MM.1S (cell line): ENCODE measurements around the gene EIF5AL1.

Experiments used
- DNase-seq: peaks from one replicate; pipeline ENCODE4 v3.0.0-alpha.2; 2015
- H2AFZ ChIP-seq: fragments of 300-600 bp; sonication (generic); 2 replicates; pipeline ENCODE4 v1.6.0; 2016; ENCODE audit warnings: antibody characterized with exemption, low read length
- H3F3A ChIP-seq: fragments of 300-600 bp; sonication (generic); 2 replicates; pipeline ENCODE4 v1.6.1; 2016; ENCODE audit warnings: mild to moderate bottlenecking, antibody characterized with exemption, low read length, moderate library complexity, mixed read lengths; ENCODE audit not compliant: insufficient read depth
- H3K27ac ChIP-seq: fragments of 300-600 bp; sonication (generic); 2 replicates; pipeline ENCODE4 v1.5.1; 2016; ENCODE audit warnings: mild to moderate bottlenecking, low read length
- H3K27me3 ChIP-seq: fragments of 300-600 bp; sonication (generic); replicated peaks from 2 replicates; pipeline ENCODE4 v1.6.0; 2016; ENCODE audit warnings: low read length; ENCODE audit not compliant: insufficient read depth
- H3K36me3 ChIP-seq: fragments of 300-600 bp; sonication (generic); replicated peaks from 2 replicates; pipeline ENCODE4 v1.6.1; 2016; ENCODE audit warnings: mild to moderate bottlenecking, low read length, mixed read lengths; ENCODE audit not compliant: insufficient read depth
- H3K4me1 ChIP-seq: fragments of 300-600 bp; sonication (generic); 2 replicates; pipeline ENCODE4 v1.6.1; 2016; ENCODE audit warnings: low read length, mixed read lengths
- H3K4me2 ChIP-seq: fragments of 300-600 bp; sonication (generic); 2 replicates; pipeline ENCODE4 v1.6.0; 2016; ENCODE audit warnings: low read depth, low read length
- H3K4me3 ChIP-seq: fragments of 300-600 bp; sonication (generic); 2 replicates; pipeline ENCODE4 v1.5.1; 2016; ENCODE audit warnings: low read length, mixed read lengths
- H3K79me2 ChIP-seq: fragments of 300-600 bp; sonication (generic); 2 replicates; pipeline ENCODE4 v1.6.1; 2016; ENCODE audit warnings: mixed run types, low read length, mixed read lengths
- H3K9ac ChIP-seq: fragments of 300-600 bp; sonication (generic); 2 replicates; pipeline ENCODE4 v1.6.1; 2016; ENCODE audit warnings: low read length, mixed read lengths
- H3K9me2 ChIP-seq: fragments of 300-600 bp; sonication (generic); replicated peaks from 2 replicates; pipeline ENCODE4 v1.6.1; 2016; ENCODE audit warnings: mild to moderate bottlenecking, low read length, mixed read lengths; ENCODE audit not compliant: insufficient read depth
- H3K9me3 ChIP-seq: fragments of 300-600 bp; sonication (generic); replicated peaks from 2 replicates; pipeline ENCODE4 v1.6.1; 2016; ENCODE audit warnings: mild to moderate bottlenecking, low read length, mixed read lengths; ENCODE audit not compliant: insufficient read depth
- H4K20me1 ChIP-seq: fragments of 300-600 bp; sonication (generic); 2 replicates; pipeline ENCODE4 v1.6.1; 2016; ENCODE audit warnings: mild to moderate bottlenecking, low read length, moderate library complexity, mixed read lengths; ENCODE audit not compliant: insufficient read depth
- CTCF ChIP-seq: fragments of 300-600 bp; sonication (generic); IDR thresholded peaks from 2 replicates; pipeline ENCODE4 v1.5.1; 2016; ENCODE audit warnings: antibody characterized with exemption, low read length, mixed read lengths
- EZH2 ChIP-seq: fragments of 300-600 bp; sonication (generic); optimal IDR thresholded peaks from 2 replicates; pipeline ENCODE3; 2017; ENCODE audit warnings: low read depth, mild to moderate bottlenecking, antibody characterized with exemption, low read length, mixed read lengths
- EZH2phosphoT487 ChIP-seq: fragments of 300-600 bp; sonication (generic); IDR thresholded peaks from 2 replicates; pipeline ENCODE4 v1.6.1; 2018; ENCODE audit warnings: antibody characterized with exemption, low read length

The EIF5AL1 gene

GRCh38 chr10:79471776-79472175 lies 40.6 kb upstream of the EIF5AL1 start:
- DNase-seq: no peak
- no peaks in the 10 kb centered on the region for H4K20me1 ChIP-seq
- H2AFZ ChIP-seq: no peak overlapping the region
- H3F3A ChIP-seq: no peaks in the 10 kb centered on the region
- H3K9me3 ChIP-seq: no peaks in the 10 kb centered on the region
- no peaks in the 10 kb centered on the region for H3K27me3 ChIP-seq
- H3K4me1 ChIP-seq: no peaks in the 10 kb centered on the region
- no peak overlapping the region for H3K27ac ChIP-seq
- no peak overlapping the region for H3K9ac ChIP-seq
- H3K79me2 ChIP-seq: no peaks in the 10 kb centered on the region
- H3K4me3 ChIP-seq: no peak overlapping the region
- TF ChIP-seq EZH2phosphoT487 (no peak), CTCF (no peak), EZH2 (no peak)
- H3K9me2 ChIP-seq: no peaks in the 10 kb centered on the region
- no peak overlapping the region for H3K4me2 ChIP-seq
- H3K36me3 ChIP-seq: no peaks in the 10 kb centered on the region

- no peaks in the 10 kb centered on the region for H3F3A ChIP-seq
- no peak overlapping the region for H2AFZ ChIP-seq
- H3K27ac ChIP-seq: no peak overlapping the region
- no peaks in the 10 kb centered on the region for H3K36me3 ChIP-seq
- no peaks in the 10 kb centered on the region for H3K9me2 ChIP-seq
- H3K9ac ChIP-seq: no peak overlapping the region
- DNase-seq: no peak
- H3K9me3 ChIP-seq: no peaks in the 10 kb centered on the region
- H3K79me2 ChIP-seq: no peaks in the 10 kb centered on the region
- TF ChIP-seq EZH2 (no peak), CTCF (no peak), EZH2phosphoT487 (no peak)
- H3K27me3 ChIP-seq: no peaks in the 10 kb centered on the region
- no peak overlapping the region for H3K4me2 ChIP-seq
- H3K4me1 ChIP-seq: no peaks in the 10 kb centered on the region
- no peaks in the 10 kb centered on the region for H4K20me1 ChIP-seq
- no peak overlapping the region for H3K4me3 ChIP-seq
These were observed 39.9 kb upstream of the EIF5AL1 start for GRCh38 chr10:79472449-79472848.

- H3K4me3 ChIP-seq: no peak overlapping the region
- no peaks in the 10 kb centered on the region for H4K20me1 ChIP-seq
- no peaks in the 10 kb centered on the region for H3K9me3 ChIP-seq
- no peak overlapping the region for H2AFZ ChIP-seq
- no peak overlapping the region for H3K27ac ChIP-seq
- H3K9ac ChIP-seq: no peak overlapping the region
- no peak for DNase-seq
- TF ChIP-seq CTCF (no peak), EZH2 (no peak), EZH2phosphoT487 (no peak)
- H3K4me1 ChIP-seq: no peaks in the 10 kb centered on the region
- H3F3A ChIP-seq: no peaks in the 10 kb centered on the region
- no peaks in the 10 kb centered on the region for H3K79me2 ChIP-seq
- no peaks in the 10 kb centered on the region for H3K27me3 ChIP-seq
- H3K4me2 ChIP-seq: no peak overlapping the region
- H3K9me2 ChIP-seq: no peaks in the 10 kb centered on the region
- H3K36me3 ChIP-seq: no peaks in the 10 kb centered on the region
These were observed 39.4 kb upstream of the EIF5AL1 start for GRCh38 chr10:79472951-79473350.
